Mucosa of stomach (tissue), 1 donor: Measurements from ENCODE around the gene ZNF786.
A peak's percentile ranks its signal among the peaks of the same experiment; 100 is the strongest.
"Not testable (repeated sequence)": the region's sequence is repeated elsewhere in the genome, so short reads cannot be mapped to it uniquely, and the experiment has no call there.

Experiments
- H3K27me3 ChIP-seq: one replicate; pipeline ENCODE4 v1.7.0; 2013; ENCODE audit warnings: mild to moderate bottlenecking, low read length; ENCODE audit not compliant: control insufficient read depth, insufficient read depth
- H3K36me3 ChIP-seq: one replicate; pipeline ENCODE4 v1.7.0; 2013; ENCODE audit warnings: low read length; ENCODE audit not compliant: control insufficient read depth, insufficient read depth
- H3K4me1 ChIP-seq: one replicate; pipeline ENCODE4 v1.7.0; 2013; ENCODE audit warnings: mild to moderate bottlenecking, low read length; ENCODE audit not compliant: control insufficient read depth, insufficient read depth
- H3K4me3 ChIP-seq: one replicate; pipeline ENCODE4 v1.7.0; 2013; ENCODE audit warnings: low read length
- H3K9ac ChIP-seq: one replicate; pipeline ENCODE4 v1.7.0; 2013; ENCODE audit warnings: mild to moderate bottlenecking, low read length, moderate library complexity
- H3K9me3 ChIP-seq: one replicate; pipeline ENCODE4 v1.7.0; 2013; ENCODE audit warnings: mild to moderate bottlenecking, low read length, moderate library complexity; ENCODE audit not compliant: control insufficient read depth
- donor health status: Pancreatic carcinoma.

The ZNF786 gene

GRCh38 chr7:149046416-149046815 is 44.1 kb downstream of the ZNF786 start:
- no peaks in the 10 kb centered on the region for H3K4me1 ChIP-seq
- no peaks in the 10 kb centered on the region for H3K9me3 ChIP-seq
- H3K27me3 ChIP-seq = no peaks in the 10 kb centered on the region
- H3K36me3 ChIP-seq = no peaks in the 10 kb centered on the region
- H3K9ac ChIP-seq = no peak overlapping the region
- no peak overlapping the region for H3K4me3 ChIP-seq

- no peaks in the 10 kb centered on the region for H3K4me1 ChIP-seq
- no peak overlapping the region for H3K9ac ChIP-seq
- H3K27me3 ChIP-seq = no peaks in the 10 kb centered on the region
- H3K36me3 ChIP-seq = no peaks in the 10 kb centered on the region
- no peak overlapping the region for H3K4me3 ChIP-seq
- no peaks in the 10 kb centered on the region for H3K9me3 ChIP-seq
Measured at GRCh38 chr7:149043936-149044335, 46.6 kb downstream of the ZNF786 start.

- Histone ChIP-seq H3K4me1 (no peaks in the 10 kb centered on the region), H3K9me3 (no peaks in the 10 kb centered on the region), H3K27me3 (no peaks in the 10 kb centered on the region), H3K36me3 (no peaks in the 10 kb centered on the region), H3K4me3 (no peak overlapping the region), H3K9ac (no peak overlapping the region)
Measured at GRCh38 chr7:149041350-149041749, 49.2 kb downstream of the ZNF786 start.

GRCh38 chr7:149038641-149039040 is 51.9 kb downstream of the ZNF786 start:
- not testable (repeated sequence) for H3K4me1 ChIP-seq, H3K27me3 ChIP-seq, H3K4me3 ChIP-seq, H3K9ac ChIP-seq, H3K9me3 ChIP-seq, H3K36me3 ChIP-seq

GRCh38 chr7:149036676-149037075 is 53.8 kb downstream of the ZNF786 start:
- H3K4me3 ChIP-seq = no peak overlapping the region
- no peaks in the 10 kb centered on the region for H3K9me3 ChIP-seq
- H3K27me3 ChIP-seq = no peaks in the 10 kb centered on the region
- no peak overlapping the region for H3K9ac ChIP-seq
- no peaks in the 10 kb centered on the region for H3K4me1 ChIP-seq
- no peaks in the 10 kb centered on the region for H3K36me3 ChIP-seq

- Histone ChIP-seq H3K27me3 (no peaks in the 10 kb centered on the region), H3K9me3 (no peaks in the 10 kb centered on the region), H3K4me1 (peaks cover 5% of the 10 kb centered on the region), H3K36me3 (no peaks in the 10 kb centered on the region), H3K9ac (no peak overlapping the region), H3K4me3 (no peak overlapping the region)
Measured at GRCh38 chr7:149031353-149031910, 59.1 kb downstream of the ZNF786 start.

GRCh38 chr7:149030439-149030838 is 60.1 kb downstream of the ZNF786 start:
- not testable (repeated sequence) for H3K9me3 ChIP-seq, H3K36me3 ChIP-seq, H3K27me3 ChIP-seq, H3K4me3 ChIP-seq, H3K9ac ChIP-seq
- peaks cover 11% of the 10 kb centered on the region for H3K4me1 ChIP-seq

- Histone ChIP-seq H3K27me3 (no peaks in the 10 kb centered on the region), H3K9me3 (no peaks in the 10 kb centered on the region), H3K4me1 (peaks cover 11% of the 10 kb centered on the region), H3K9ac (peak within 1 kb of the TSS; percentile 78), H3K4me3 (peak within 1 kb of the TSS; percentile 23), H3K36me3 (no peaks in the 10 kb centered on the region)
Measured at GRCh38 chr7:149028346-149029109, 62.0 kb downstream of the ZNF786 start, which contains the start of gene PDIA4. PDIA4 (minus strand) TSS chr7:149028505; CDS start chr7:149028408, 97 bp downstream.

- H3K4me3 ChIP-seq = peak overlapping the region; percentile 23
- H3K4me1 ChIP-seq = peaks cover 11% of the 10 kb centered on the region
- H3K9ac ChIP-seq = peak overlapping the region; percentile 78
- no peaks in the 10 kb centered on the region for H3K36me3 ChIP-seq
- no peaks in the 10 kb centered on the region for H3K9me3 ChIP-seq
- H3K27me3 ChIP-seq = no peaks in the 10 kb centered on the region
Measured at GRCh38 chr7:149027611-149028345, 62.7 kb downstream of the ZNF786 start.

GRCh38 chr7:149027055-149027454 is 63.5 kb downstream of the ZNF786 start:
- Histone ChIP-seq H3K27me3 (no peaks in the 10 kb centered on the region), H3K4me1 (peaks cover 11% of the 10 kb centered on the region), H3K4me3 (no peak overlapping the region), H3K9me3 (no peaks in the 10 kb centered on the region), H3K9ac (peak overlapping the region; percentile 78), H3K36me3 (no peaks in the 10 kb centered on the region)

- Histone ChIP-seq H3K27me3 (no peaks in the 10 kb centered on the region), H3K4me1 (peaks cover 11% of the 10 kb centered on the region), H3K4me3 (no peak overlapping the region), H3K9me3 (no peaks in the 10 kb centered on the region), H3K36me3 (peaks cover 6% of the 10 kb centered on the region), H3K9ac (no peak overlapping the region)
Measured at GRCh38 chr7:149023662-149024061, 66.9 kb downstream of the ZNF786 start.

GRCh38 chr7:149022756-149023360 is 67.7 kb downstream of the ZNF786 start:
- Histone ChIP-seq H3K4me1 (peaks cover 11% of the 10 kb centered on the region), H3K9ac (peak overlapping the region; percentile 7), H3K4me3 (no peak overlapping the region), H3K9me3 (no peaks in the 10 kb centered on the region), H3K27me3 (no peaks in the 10 kb centered on the region), H3K36me3 (peaks cover 6% of the 10 kb centered on the region)
